IMR-90 (cell line): Measurements from ENCODE around the gene ADGRG3. TPM values are rescaled to one million over a fixed set of nuclear protein-coding genes. Genes with fewer than 3 reads are reported as not detected.

Source experiments
- ATAC-seq: fragments of 200-7000 bp; cut with Tn5 transposase; 2 replicates; pipeline ENCODE4 v1.9.1; 2020; ENCODE audit warnings: low read depth, mild to moderate bottlenecking, moderate library complexity
- BruUV-seq: library from RNA; stranded (reverse); fragments of 400-500 nt; replicated peaks from 2 replicates; lab custom pipeline; 2021; lab: Mats Ljungman, UMichigan
- CTCF ChIA-PET: fragments of 300-600 bp; formaldehyde crosslinking; extraction: SDS; loops from one replicate; lab custom pipeline; 2021; ENCODE audit warnings: antibody characterized with exemption; lab: Yijun Ruan, JAX
- POLR2A ChIA-PET: fragments of 300-600 bp; sonication (Branson Sonifier 250); formaldehyde crosslinking; loops from one replicate; lab custom pipeline; 2022; ENCODE audit warnings: antibody characterized with exemption; ENCODE audit not compliant: unreplicated experiment; lab: Charles Lee
- DNase-seq: peaks from one replicate; pipeline ENCODE4 v3.0.0; 2013
- H2AFZ ChIP-seq: replicated peaks from 2 replicates; pipeline ENCODE3; 2013; ENCODE audit warnings: low read length, mild to moderate bottlenecking; ENCODE audit not compliant: poor library complexity
- H2AK5ac ChIP-seq: 2 replicates; pipeline ENCODE4 v1.6.1; 2013; ENCODE audit warnings: low read depth, low read length, inconsistent platforms
- H2AK9ac ChIP-seq: replicated peaks from 2 replicates; pipeline ENCODE3; 2013; ENCODE audit warnings: mild to moderate bottlenecking, low read depth, low read length, moderate library complexity; ENCODE audit not compliant: poor library complexity
- H2BK120ac ChIP-seq: 2 replicates; pipeline ENCODE4 v1.6.1; 2013; ENCODE audit warnings: low read depth, low read length, inconsistent platforms
- H2BK15ac ChIP-seq: 3 replicates; pipeline ENCODE4 v1.6.1; 2013; ENCODE audit warnings: low read depth, low read length, inconsistent platforms
- H2BK20ac ChIP-seq: 2 replicates; pipeline ENCODE4 v1.6.1; 2013; ENCODE audit warnings: low read depth, mild to moderate bottlenecking, inconsistent platforms, low read length, moderate library complexity
- H2BK5ac ChIP-seq: 2 replicates; pipeline ENCODE4 v1.6.1; 2013; ENCODE audit warnings: mild to moderate bottlenecking, low read depth, low read length, inconsistent platforms; ENCODE audit not compliant: poor library complexity, severe bottlenecking
- H3K14ac ChIP-seq: replicated peaks from 2 replicates; pipeline ENCODE4 v1.6.1; 2013; ENCODE audit warnings: low read depth, low read length, inconsistent platforms
- H3K18ac ChIP-seq: 2 replicates; pipeline ENCODE4 v1.6.1; 2013; ENCODE audit warnings: low read depth, low read length, control low read depth
- H3K23ac ChIP-seq: 2 replicates; pipeline ENCODE4 v1.6.1; 2013; ENCODE audit warnings: low read depth, low read length, inconsistent platforms
- H3K27ac ChIP-seq: 2 replicates; pipeline ENCODE4 v1.5.1; 2013; ENCODE audit warnings: mild to moderate bottlenecking, control low read depth, low read length; ENCODE audit not compliant: insufficient read depth
- H3K27me3 ChIP-seq: 2 replicates; pipeline ENCODE4 v1.6.1; 2013; ENCODE audit warnings: low read length; ENCODE audit not compliant: control insufficient read depth, insufficient read depth
- H3K36me3 ChIP-seq: 2 replicates; pipeline ENCODE4 v1.6.1; 2013; ENCODE audit warnings: low read length, mixed read lengths; ENCODE audit not compliant: control insufficient read depth, insufficient read depth
- H3K4ac ChIP-seq: 2 replicates; pipeline ENCODE4 v1.6.1; 2013; ENCODE audit warnings: low read depth, low read length, inconsistent platforms
- H3K4me1 ChIP-seq: 2 replicates; pipeline ENCODE4 v1.6.1; 2013; ENCODE audit warnings: low read length, mixed read lengths; ENCODE audit not compliant: control insufficient read depth, insufficient read depth
- H3K4me2 ChIP-seq: 2 replicates; pipeline ENCODE4 v1.6.1; 2013; ENCODE audit warnings: low read depth, mild to moderate bottlenecking, control low read depth, low read length, moderate library complexity
- H3K4me3 ChIP-seq: 2 replicates; pipeline ENCODE4 v1.5.1; 2013; ENCODE audit warnings: low read depth, mild to moderate bottlenecking, control low read depth, low read length, moderate library complexity; ENCODE audit not compliant: insufficient read depth
- H3K56ac ChIP-seq: 2 replicates; pipeline ENCODE4 v1.6.1; 2013; ENCODE audit warnings: low read length, inconsistent platforms; ENCODE audit not compliant: insufficient read depth; ENCODE audit errors: extremely low read depth
- H3K79me1 ChIP-seq, 2 experiments: 2 replicates each; pipeline ENCODE4 v1.6.1; 2013; ENCODE audit warnings: low read length in 2 of 2, inconsistent platforms in 1 of 2, low read depth in 1 of 2
- H3K9ac ChIP-seq: 2 replicates; pipeline ENCODE4 v1.6.1; 2013; ENCODE audit warnings: low read depth, low read length, control low read depth
- H3K9me1 ChIP-seq: 2 replicates; pipeline ENCODE4 v1.6.1; 2013; ENCODE audit warnings: low read length, inconsistent platforms; ENCODE audit not compliant: insufficient read depth
- H3K9me3 ChIP-seq: 2 replicates; pipeline ENCODE4 v1.6.1; 2013; ENCODE audit warnings: low read length; ENCODE audit not compliant: control insufficient read depth, insufficient read depth
- H4K20me1 ChIP-seq: 2 replicates; pipeline ENCODE4 v1.6.1; 2013; ENCODE audit warnings: low read length, inconsistent platforms; ENCODE audit not compliant: insufficient read depth
- H4K5ac ChIP-seq: 2 replicates; pipeline ENCODE4 v1.6.1; 2013; ENCODE audit warnings: mild to moderate bottlenecking, low read depth, low read length, control low read depth
- H4K8ac ChIP-seq, 2 experiments: 2 replicates each; pipeline ENCODE4 v1.6.1; 2013; ENCODE audit warnings: low read depth in 2 of 2, low read length in 2 of 2, control low read depth in 1 of 2, inconsistent platforms in 1 of 2
- H4K91ac ChIP-seq: 2 replicates; pipeline ENCODE4 v1.6.1; 2013; ENCODE audit warnings: low read depth, low read length, inconsistent platforms; ENCODE audit not compliant: insufficient read depth
- CEBPB ChIP-seq: IDR thresholded peaks from 2 replicates; pipeline ENCODE4 v1.6.1; 2012; ENCODE audit warnings: low read depth, low read length, improper control_type of control experiment
- FOS ChIP-seq: fragments of 150-350 bp; IDR thresholded peaks from 2 replicates; pipeline ENCODE4 v1.6.1; 2016; ENCODE audit warnings: low read depth, low read length
- MAFK ChIP-seq: IDR thresholded peaks from 2 replicates; pipeline ENCODE4 v1.6.1; 2012; ENCODE audit warnings: low read depth, low read length, improper control_type of control experiment
- MAZ ChIP-seq: IDR thresholded peaks from 2 replicates; pipeline ENCODE4 v1.6.1; 2012; ENCODE audit warnings: low read depth, mild to moderate bottlenecking, low read length, improper control_type of control experiment, moderate library complexity, borderline replicate concordance
- MXI1 ChIP-seq: IDR thresholded peaks from 2 replicates; pipeline ENCODE4 v1.6.1; 2012; ENCODE audit warnings: low read depth, mild to moderate bottlenecking, low read length, moderate library complexity, borderline replicate concordance
- POLR2A ChIP-seq: IDR thresholded peaks from 2 replicates; pipeline ENCODE4 v1.6.1; 2012; ENCODE audit warnings: mild to moderate bottlenecking, low read depth, low read length
- SMC3 ChIP-seq: fragments of 150-350 bp; IDR thresholded peaks from 2 replicates; pipeline ENCODE4 v1.6.1; 2016; ENCODE audit warnings: low read depth, mild to moderate bottlenecking, antibody characterized with exemption, low read length, moderate library complexity
- WGBS, 2 experiments: methylation state at CpG; one replicate each; pipeline versions ENCODE4 v1.1.5 to v1.1.7; 2013; ENCODE audit warnings: missing lambda C conversion rate in 2 of 2; ENCODE audit not compliant: insufficient read length in 1 of 2; ENCODE audit errors: extremely low coverage in 2 of 2; 5-methylcytosine and 5-hydroxymethylcytosine counted together
- dilution Hi-C: fragments of 300-500 bp; cut with HindIII; formaldehyde crosslinking; loops from one replicate; pipeline ENCODE4 v1.14.3; 2018; ENCODE audit warnings: low sequenced_read_pairs; ENCODE audit not compliant: unreplicated experiment
- in situ Hi-C: fragments of 300-500 bp; cut with MboI; formaldehyde crosslinking; loops from 3 replicates; pipeline ENCODE4 v1.14.3; 2019; ENCODE audit warnings: low sequenced_read_pairs, inconsistent platforms, mixed read lengths
- intact Hi-C: fragments of 100-400 bp; cut with micrococcal nuclease; formaldehyde crosslinking; loops from 2 replicates; pipeline ENCODE4 v1.10.0; 2022
- polyA plus RNA-seq, 3 experiments: library from polyadenylated mRNA; depleted of rRNA; stranded (reverse); fragments of >200 nt; gene quantifications; 2 replicates each; pipeline ENCODE4 v1.2.3, GENCODE V29; 2012; ENCODE audit warnings: low replicate concordance in 1 of 3
- total RNA-seq: library from RNA; depleted of rRNA; stranded (reverse); fragments of >200 nt; gene quantifications from 2 replicates; pipeline ENCODE4 v1.2.3, GENCODE V29; 2012
- TF ChIP-seq, protein P1 (sequence below): fragments of 150-350 bp; IDR thresholded peaks from 2 replicates; pipeline ENCODE4 v1.6.1; 2017; ENCODE audit warnings: mild to moderate bottlenecking, antibody characterized with exemption, low read length, low read depth

ADGRG3 gene
- total and polyA plus RNA-seq, 2 of the 4 experiments (the other 2 are of a cell fraction) = not detected

DNA sequence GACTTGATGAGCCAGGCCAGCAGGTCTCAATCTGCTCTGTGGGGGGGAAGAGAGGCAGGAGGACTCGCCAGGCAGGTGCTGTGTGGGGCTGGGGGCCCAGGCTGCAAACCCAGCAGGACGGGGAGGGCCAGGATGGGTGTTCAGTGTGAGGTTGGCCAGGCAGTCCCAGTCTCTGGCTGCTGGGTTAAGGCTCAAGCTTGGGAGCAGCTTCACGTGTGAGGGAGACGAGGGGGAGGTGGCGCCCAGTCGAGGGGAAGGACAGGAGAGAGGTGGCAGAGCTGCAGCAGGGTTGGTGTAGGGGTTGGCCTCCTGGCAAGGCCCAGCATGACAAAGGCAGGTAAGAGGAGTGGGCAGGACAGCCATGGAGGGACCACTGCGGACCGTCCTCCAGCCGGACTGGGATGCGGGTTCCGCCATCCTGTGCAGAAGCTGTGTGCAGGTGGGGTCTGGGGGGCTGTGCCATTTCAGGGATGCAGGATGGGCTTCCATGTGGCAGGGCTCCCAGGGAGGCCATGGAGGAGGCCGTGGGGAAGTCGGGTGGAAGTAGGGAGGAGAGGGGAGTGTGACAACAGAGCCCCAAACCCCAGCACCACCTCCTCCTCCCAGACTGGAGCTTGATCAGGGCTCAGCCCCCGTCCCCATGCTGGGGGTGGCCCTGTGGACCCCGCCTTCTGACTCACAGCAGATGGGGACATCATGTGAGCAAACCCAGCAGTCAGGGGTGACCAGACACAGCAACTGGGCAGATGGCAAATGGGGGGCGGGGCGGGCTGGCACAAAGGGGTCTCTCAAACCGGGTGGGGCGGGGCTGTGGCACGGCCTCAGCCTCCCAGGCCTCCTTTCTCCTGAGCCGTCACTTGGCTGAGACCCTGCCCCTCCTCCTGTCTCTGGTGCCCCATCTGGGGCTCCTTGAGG, 36.9 kb upstream of the ADGRG3 start (continued):
- TF ChIP-seq, protein P1, sequence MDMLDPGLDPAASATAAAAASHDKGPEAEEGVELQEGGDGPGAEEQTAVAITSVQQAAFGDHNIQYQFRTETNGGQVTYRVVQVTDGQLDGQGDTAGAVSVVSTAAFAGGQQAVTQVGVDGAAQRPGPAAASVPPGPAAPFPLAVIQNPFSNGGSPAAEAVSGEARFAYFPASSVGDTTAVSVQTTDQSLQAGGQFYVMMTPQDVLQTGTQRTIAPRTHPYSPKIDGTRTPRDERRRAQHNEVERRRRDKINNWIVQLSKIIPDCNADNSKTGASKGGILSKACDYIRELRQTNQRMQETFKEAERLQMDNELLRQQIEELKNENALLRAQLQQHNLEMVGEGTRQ = no peak
- TF ChIP-seq MAFK = no peak

DNA sequence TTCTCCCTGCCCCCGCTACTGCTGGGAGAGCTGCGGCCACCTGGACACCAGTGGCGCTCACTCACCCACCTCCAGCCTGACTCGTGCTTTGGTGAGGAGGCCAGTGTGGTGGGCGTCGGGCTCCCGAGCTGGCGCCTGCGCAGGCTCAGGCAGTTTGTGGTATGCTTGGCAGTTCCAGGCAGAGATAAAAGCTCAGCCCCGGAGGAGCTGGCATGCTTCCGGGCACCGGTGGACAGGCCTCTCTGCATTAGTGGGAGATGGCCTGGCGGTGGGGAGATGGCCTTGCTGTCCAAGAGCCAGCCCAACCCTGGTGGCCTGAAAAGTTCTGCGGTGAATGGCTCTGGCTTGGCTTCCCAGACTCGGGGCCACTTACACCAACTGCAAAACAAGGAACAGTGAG, 35.5 kb upstream of the ADGRG3 start:
- no peak overlapping the region for H2BK120ac ChIP-seq
- no peak overlapping the region for H3K9ac ChIP-seq
- no peaks in the 10 kb centered on the region for H3K36me3 ChIP-seq
- H3K79me1 ChIP-seq = peaks cover 0 to 5% of the 10 kb centered on the region in 2 experiments; a peak in 1 of 4 replicates
- no peaks in the 10 kb centered on the region; the same call in 1 of the 2 replicates for H4K20me1 ChIP-seq
- no peak overlapping the region for H3K4ac ChIP-seq
- POLR2A ChIA-PET = no interaction called here
- BruUV-seq = no TSS peak
- in situ Hi-C loops = no loop called here
- H2AK5ac ChIP-seq = peak overlapping the region; percentile 35; the same call in 1 of the 2 replicates
- DNase-seq (peak; percentile 28), ATAC-seq (no peak)
- 0 out of 2 replicates have a peak overlapping the region, but pooled peaks have one; percentile 14 for H2BK20ac ChIP-seq
- H3K9me3 ChIP-seq = no peaks in the 10 kb centered on the region
- H3K4me1 ChIP-seq = peaks cover 22% of the 10 kb centered on the region
- H2AK9ac ChIP-seq = peak overlapping the region; percentile 58
- no peak overlapping the region for H3K18ac ChIP-seq
- no peak overlapping the region for H4K8ac ChIP-seq
- no peak overlapping the region for H3K4me2 ChIP-seq
- no peak overlapping the region for H2BK5ac ChIP-seq
- TF ChIP-seq FOS = no peak
- TF ChIP-seq CEBPB = no peak
- TF ChIP-seq SMC3 = no peak
- TF ChIP-seq POLR2A = no peak
- no peak for TF ChIP-seq MXI1
- TF ChIP-seq MAZ = no peak
- CTCF ChIA-PET = no interaction called here
- H3K4me3 ChIP-seq = no peak overlapping the region
- no peak overlapping the region for H4K5ac ChIP-seq
- no peak overlapping the region for H2BK15ac ChIP-seq
- peak overlapping the region; percentile 5 for H2AFZ ChIP-seq
- H3K14ac ChIP-seq = no peak overlapping the region
- no peak overlapping the region for H3K56ac ChIP-seq
- H3K9me1 ChIP-seq = peaks cover 15% of the 10 kb centered on the region
- H4K91ac ChIP-seq = 0 out of 2 replicates have a peak overlapping the region, but pooled peaks have one; percentile 0
- peaks cover 5% of the 10 kb centered on the region; the same call in 1 of the 2 replicates for H3K27me3 ChIP-seq
- no peak overlapping the region for H3K27ac ChIP-seq
- dilution Hi-C loops = no loop called here
- whole genome bisulfite sequencing, 2 experiments = 92% methylated on average over 6 of the region's 15 CpGs; no CpG with 5 or more reads in 1 of the 2 experiments
- no peak overlapping the region for H3K23ac ChIP-seq
- intact Hi-C loops = no loop called here
